ES-I3 (cell line): Measurements from ENCODE around the gene UBL4B.
"Not testable (repeated sequence)": the region's sequence is repeated elsewhere in the genome, so short reads cannot be mapped to it uniquely, and the experiment has no call there.

ENCODE experiments used
- H3K36me3 ChIP-seq: 2 replicates; pipeline ENCODE4 v1.6.1; 2013; ENCODE audit warnings: mild to moderate bottlenecking, low read length, control low read depth, moderate library complexity; ENCODE audit not compliant: insufficient read depth
- H3K4me1 ChIP-seq: 2 replicates; pipeline ENCODE4 v1.6.1; 2013; ENCODE audit warnings: mild to moderate bottlenecking, control low read depth, low read length; ENCODE audit not compliant: insufficient read depth
- H3K9ac ChIP-seq: 2 replicates; pipeline ENCODE4 v1.6.1; 2013; ENCODE audit warnings: low read depth, mild to moderate bottlenecking, low read length, moderate library complexity
- H3K9me3 ChIP-seq: 2 replicates; pipeline ENCODE4 v1.6.1; 2013; ENCODE audit warnings: mild to moderate bottlenecking, low read length, moderate library complexity; ENCODE audit not compliant: control insufficient read depth, insufficient read depth

The UBL4B gene

GRCh38 chr1:110076789-110077500, 35.3 kb upstream of the UBL4B start:
- H3K9ac ChIP-seq, result no peak overlapping the region
- no peaks in the 10 kb centered on the region for H3K9me3 ChIP-seq
- no peaks in the 10 kb centered on the region for H3K36me3 ChIP-seq
- no peaks in the 10 kb centered on the region for H3K4me1 ChIP-seq

DNA sequence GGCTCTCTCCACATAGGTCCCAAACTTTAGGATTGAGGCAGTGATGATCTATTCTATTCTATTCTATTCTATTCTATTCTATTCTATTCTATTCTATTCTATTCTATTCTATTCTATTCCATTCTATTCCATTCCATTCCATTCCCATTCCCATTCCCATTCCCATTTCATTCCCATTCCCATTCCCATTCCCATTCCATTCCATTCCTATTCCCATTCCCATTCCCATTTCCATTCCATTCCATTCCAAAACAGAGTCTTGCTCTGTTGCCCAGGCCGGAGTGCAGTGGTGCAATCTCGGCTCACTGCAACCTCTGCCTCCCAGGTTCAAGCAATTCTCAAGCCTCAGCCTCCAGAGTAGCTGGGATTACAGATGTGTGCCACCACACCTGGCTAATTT, 32.2 kb upstream of the UBL4B start:
- H3K36me3 ChIP-seq, H3K9ac ChIP-seq, H3K4me1 ChIP-seq, H3K9me3 ChIP-seq: not testable (repeated sequence)

GRCh38 chr1:110081061-110081460, 31.2 kb upstream of the UBL4B start:
- H3K36me3 ChIP-seq, result no peaks in the 10 kb centered on the region
- H3K9me3 ChIP-seq, result no peaks in the 10 kb centered on the region
- H3K4me1 ChIP-seq, result peaks cover 4% of the 10 kb centered on the region
- H3K9ac ChIP-seq, result no peak overlapping the region

- Histone ChIP-seq H3K36me3 (no peaks in the 10 kb centered on the region), H3K4me1 (peaks cover 4% of the 10 kb centered on the region), H3K9ac (no peak overlapping the region), H3K9me3 (no peaks in the 10 kb centered on the region)
These were observed 29.8 kb upstream of the UBL4B start for GRCh38 chr1:110082477-110082876.

- H3K36me3 ChIP-seq, result no peaks in the 10 kb centered on the region
- no peaks in the 10 kb centered on the region for H3K9me3 ChIP-seq
- H3K4me1 ChIP-seq, result peaks cover 6% of the 10 kb centered on the region
- H3K9ac ChIP-seq, result peak overlapping the region; percentile 18; the same call in 1 of the 2 replicates
These were observed 29.0 kb upstream of the UBL4B start for GRCh38 chr1:110083061-110083865.

- H3K36me3 ChIP-seq, result no peaks in the 10 kb centered on the region
- H3K9me3 ChIP-seq, result no peaks in the 10 kb centered on the region
- H3K4me1 ChIP-seq, result peaks cover 8% of the 10 kb centered on the region
- H3K9ac ChIP-seq, result peak overlapping the region; percentile 46; the same call in 1 of the 2 replicates
These were observed 28.4 kb upstream of the UBL4B start for GRCh38 chr1:110083866-110084226.

GRCh38 chr1:110084227-110085078, 27.8 kb upstream of the UBL4B start:
- Histone ChIP-seq H3K4me1 (peaks cover 8% of the 10 kb centered on the region), H3K9me3 (no peaks in the 10 kb centered on the region), H3K9ac (peak overlapping the region; percentile 46; the same call in 1 of the 2 replicates), H3K36me3 (no peaks in the 10 kb centered on the region)

DNA sequence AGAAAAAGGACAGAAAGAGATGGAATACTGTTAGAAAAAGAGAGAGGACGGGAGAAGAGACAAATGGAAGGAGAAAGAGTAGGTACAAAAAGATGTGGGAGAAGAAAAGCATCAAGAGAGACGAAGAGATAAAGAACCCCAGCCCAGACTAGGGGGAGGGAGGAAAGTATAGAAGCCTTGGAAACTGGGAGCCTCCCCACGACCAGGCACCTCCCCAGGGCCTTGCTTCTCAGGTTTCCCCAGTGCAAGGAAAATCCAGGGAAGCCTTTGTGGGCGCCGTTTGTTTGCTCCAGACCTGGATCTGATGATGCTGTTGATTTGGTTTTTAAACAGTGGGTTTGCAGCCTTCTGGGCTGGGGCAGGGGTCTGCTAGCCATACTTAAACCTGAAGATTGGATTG, 26.6 kb upstream of the UBL4B start:
- H3K4me1 ChIP-seq, result peaks cover 8% of the 10 kb centered on the region

DNA sequence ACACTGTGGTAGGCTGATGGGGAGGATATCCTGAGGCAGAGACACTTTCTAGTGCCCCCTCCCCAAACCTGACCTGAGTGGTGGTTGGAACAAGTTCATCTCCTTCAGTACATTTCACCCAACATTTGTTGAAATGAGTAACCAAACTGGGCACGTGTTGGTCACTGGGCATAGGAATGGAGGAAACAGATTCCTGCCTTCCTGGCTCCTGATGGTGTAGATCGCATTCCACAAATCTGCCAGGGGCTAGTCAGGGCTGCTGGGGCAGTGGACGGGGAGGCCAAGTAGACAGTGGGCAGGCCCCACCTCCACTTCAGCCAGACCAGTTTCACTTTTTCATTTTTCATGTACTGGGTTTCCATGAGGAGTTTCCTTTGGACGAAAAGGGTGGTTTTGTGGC, 25.3 kb upstream of the UBL4B start:
- peaks cover 8% of the 10 kb centered on the region for H3K4me1 ChIP-seq
- H3K9me3 ChIP-seq, result no peaks in the 10 kb centered on the region
- H3K9ac ChIP-seq, result no peak overlapping the region
- H3K36me3 ChIP-seq, result no peaks in the 10 kb centered on the region

More for the DNA sequence above, 26.6 kb upstream of the UBL4B start:
- Histone ChIP-seq H3K9me3 (no peaks in the 10 kb centered on the region), H3K36me3 (no peaks in the 10 kb centered on the region), H3K9ac (no peak overlapping the region)

DNA sequence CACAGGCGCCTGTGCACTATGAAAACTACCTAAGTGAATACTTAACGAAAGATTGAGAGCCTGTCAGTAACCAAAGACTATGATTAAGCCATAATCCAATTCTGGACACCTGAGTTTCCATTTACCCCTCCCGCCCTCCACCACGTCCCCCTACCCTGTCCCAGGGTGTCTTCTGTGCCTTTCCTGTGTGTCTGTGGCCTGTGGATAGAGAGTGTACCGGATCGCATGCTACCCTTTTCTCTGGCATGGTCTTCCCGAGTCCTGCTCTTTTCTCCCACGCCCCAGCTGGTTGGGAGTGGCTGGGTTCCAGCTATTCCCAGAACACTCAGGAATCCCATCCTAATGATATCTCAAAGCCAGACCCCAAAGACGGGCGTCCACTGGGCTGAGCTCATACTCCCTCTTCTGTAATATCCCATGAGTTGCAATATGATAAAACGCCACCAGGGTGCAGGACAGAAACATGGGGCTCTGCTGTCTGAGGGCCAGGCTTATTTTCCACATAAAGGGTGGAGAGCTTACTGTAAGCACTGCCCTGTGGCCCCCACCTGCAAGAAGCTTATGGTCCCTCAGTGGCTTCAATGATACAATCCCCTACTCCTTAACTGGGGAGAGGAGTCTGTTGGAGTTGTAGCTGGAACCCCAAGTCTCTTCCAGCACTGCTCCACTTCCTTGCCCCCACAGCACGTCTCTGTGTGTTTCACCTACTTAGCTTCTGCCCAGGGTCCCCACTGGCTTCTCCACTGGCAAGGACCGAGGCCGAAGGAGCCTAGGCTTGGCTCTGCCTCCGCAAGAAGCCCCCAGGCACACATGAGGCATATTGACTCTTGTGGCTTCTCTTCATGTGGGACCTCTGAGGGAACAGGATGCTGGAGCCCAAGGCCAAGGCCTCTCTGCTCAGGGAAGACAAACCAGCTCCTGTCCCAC, 24.2 kb upstream of the UBL4B start:
- Histone ChIP-seq H3K9ac (no peak overlapping the region), H3K9me3 (no peaks in the 10 kb centered on the region), H3K4me1 (peaks cover 4% of the 10 kb centered on the region; the same call in 1 of the 2 replicates), H3K36me3 (no peaks in the 10 kb centered on the region)

DNA sequence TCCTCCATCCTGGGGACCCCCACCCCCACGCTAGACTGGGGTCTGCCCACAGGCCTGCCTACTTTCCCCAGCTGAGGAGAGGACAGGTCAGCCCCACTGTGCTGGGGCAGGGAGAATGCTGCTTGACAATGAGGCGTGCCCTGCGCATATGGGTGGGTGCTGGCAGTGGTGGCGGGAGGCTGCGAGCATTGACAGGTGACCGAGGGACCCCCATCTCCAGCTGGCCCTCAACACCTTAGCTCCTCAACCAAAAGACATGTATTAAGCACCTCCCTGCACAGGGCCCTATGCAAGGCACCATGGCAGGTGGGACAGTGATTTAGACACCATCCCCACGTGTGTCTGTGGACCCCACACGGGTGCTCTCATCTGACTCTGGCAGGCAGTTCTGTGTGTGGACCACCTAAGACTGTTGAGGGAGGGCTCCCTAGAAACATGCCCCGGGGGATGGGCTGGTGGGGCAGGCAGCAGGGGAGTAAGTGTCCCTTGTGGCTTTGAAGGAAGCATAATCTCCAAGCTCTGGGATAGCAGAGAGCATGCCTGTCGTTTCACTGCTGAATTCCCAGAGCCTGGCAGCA, 23.4 kb upstream of the UBL4B start:
- peaks cover 4% of the 10 kb centered on the region; the same call in 1 of the 2 replicates for H3K4me1 ChIP-seq
- no peaks in the 10 kb centered on the region for H3K36me3 ChIP-seq
- no peaks in the 10 kb centered on the region for H3K9me3 ChIP-seq
- no peak overlapping the region for H3K9ac ChIP-seq

DNA sequence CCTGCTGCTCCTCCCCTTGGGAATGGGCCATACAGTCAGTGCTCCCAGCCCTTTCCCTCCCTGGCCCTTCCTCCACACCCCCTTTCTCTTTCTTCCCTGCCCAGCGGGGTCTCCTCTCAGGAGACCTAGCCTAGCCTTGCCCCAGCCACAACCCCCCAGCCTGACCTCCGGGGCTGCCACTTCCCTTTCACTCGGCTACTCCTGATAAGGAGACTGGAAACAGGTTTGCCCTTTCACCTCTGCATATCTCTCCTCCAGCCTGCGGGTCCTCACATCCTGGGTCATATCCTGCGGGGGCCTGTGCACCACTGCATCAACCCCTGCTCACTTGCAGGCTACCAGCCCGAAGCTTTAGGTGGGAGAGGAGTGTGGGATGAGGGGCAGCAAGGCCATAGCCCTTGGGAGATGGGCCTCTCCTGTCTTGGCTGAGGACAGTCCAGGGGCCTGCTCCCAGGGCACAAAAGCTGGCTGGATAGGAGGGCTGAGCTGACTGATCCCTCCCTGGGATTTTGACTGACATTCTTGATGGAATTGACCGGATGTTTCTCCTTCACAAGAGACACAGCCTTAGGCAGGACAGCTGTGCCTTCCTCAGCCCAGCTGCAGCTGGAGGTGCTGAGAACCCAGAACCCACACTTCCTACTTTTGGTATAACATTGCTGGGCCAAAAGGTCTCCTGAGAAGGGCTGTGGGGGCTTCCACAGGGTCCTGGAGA, 22.5 kb upstream of the UBL4B start:
- H3K4me1 ChIP-seq, result 0 out of 2 replicates have a peak, but pooled peaks cover 4% of the 10 kb centered on the region
- H3K36me3 ChIP-seq, result no peaks in the 10 kb centered on the region
- no peak overlapping the region for H3K9ac ChIP-seq
- no peaks in the 10 kb centered on the region for H3K9me3 ChIP-seq

DNA sequence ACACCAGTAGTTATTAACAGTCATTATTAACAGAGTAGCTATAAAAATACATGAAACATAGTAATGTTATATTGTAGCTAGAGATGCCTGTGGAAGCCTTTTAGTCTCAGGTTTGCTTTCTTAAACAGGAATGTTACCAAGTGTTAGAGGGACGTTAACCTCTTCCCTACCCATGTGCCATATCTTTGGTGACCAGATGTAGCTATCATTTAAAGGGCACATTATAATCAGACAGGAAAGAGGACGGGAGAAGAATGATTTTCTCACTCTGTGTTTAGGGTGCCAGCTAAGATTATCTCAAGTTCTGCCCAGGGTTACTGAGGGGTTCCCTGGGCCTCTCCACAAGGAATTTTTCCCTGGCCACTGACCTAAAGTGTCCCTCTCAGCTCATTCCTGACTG, 20.9 kb upstream of the UBL4B start:
- H3K36me3 ChIP-seq, result no peaks in the 10 kb centered on the region
- H3K9ac ChIP-seq, result no peak overlapping the region
- no peaks in the 10 kb centered on the region for H3K9me3 ChIP-seq
- H3K4me1 ChIP-seq, result 0 out of 2 replicates have a peak, but pooled peaks cover 4% of the 10 kb centered on the region
